H9 (cell line): ENCODE data around the gene ZMYND12. TPM values are rescaled to one million over a fixed set of nuclear protein-coding genes. Genes with fewer than 3 reads are reported as not detected.

ENCODE experiments used
- DNase-seq: peaks from one replicate; pipeline ENCODE4 v3.0.0-alpha.2; 2017
- H2AFZ ChIP-seq: one replicate; pipeline ENCODE4 v1.6.1; 2013; ENCODE audit warnings: mild to moderate bottlenecking, low read length, control low read depth, moderate library complexity
- H2AK5ac ChIP-seq: 2 replicates; pipeline ENCODE4 v1.6.1; 2013; ENCODE audit warnings: low read length, control low read depth, mixed read lengths; ENCODE audit not compliant: insufficient read length
- H2BK120ac ChIP-seq: one replicate; pipeline ENCODE4 v1.6.1; 2013; ENCODE audit warnings: low read depth, mild to moderate bottlenecking, low read length, control low read depth, inconsistent platforms; ENCODE audit not compliant: poor library complexity, severe bottlenecking
- H2BK12ac ChIP-seq: 2 replicates; pipeline ENCODE4 v1.6.1; 2013; ENCODE audit warnings: low read length, control low read depth, mixed read lengths, low read depth; ENCODE audit not compliant: insufficient read length
- H2BK15ac ChIP-seq: 2 replicates; pipeline ENCODE4 v1.6.1; 2013; ENCODE audit warnings: low read depth, low read length, control low read depth
- H2BK20ac ChIP-seq: one replicate; pipeline ENCODE4 v1.6.1; 2013; ENCODE audit warnings: low read depth, mild to moderate bottlenecking, low read length, control low read depth, inconsistent platforms; ENCODE audit not compliant: poor library complexity, severe bottlenecking
- H2BK5ac ChIP-seq: 2 replicates; pipeline ENCODE4 v1.6.1; 2013; ENCODE audit warnings: low read length, control low read depth, mixed read lengths; ENCODE audit not compliant: insufficient read length
- H3K14ac ChIP-seq: 2 replicates; pipeline ENCODE4 v1.6.1; 2013; ENCODE audit warnings: low read length, control low read depth; ENCODE audit not compliant: insufficient read depth
- H3K18ac ChIP-seq: 2 replicates; pipeline ENCODE4 v1.6.1; 2013; ENCODE audit warnings: low read depth, mild to moderate bottlenecking, mixed read lengths, low read length, control low read depth; ENCODE audit not compliant: insufficient read length
- H3K23ac ChIP-seq: 2 replicates; pipeline ENCODE4 v1.6.1; 2013; ENCODE audit warnings: low read length, control low read depth, mixed read lengths, low read depth; ENCODE audit not compliant: insufficient read length
- H3K23me2 ChIP-seq: 2 replicates; pipeline ENCODE4 v1.6.1; 2013; ENCODE audit warnings: low read depth, mild to moderate bottlenecking, mixed read lengths, low read length, control low read depth; ENCODE audit not compliant: insufficient read length, poor library complexity, severe bottlenecking
- H3K27ac ChIP-seq: 2 replicates; pipeline ENCODE4 v1.5.1; 2013; ENCODE audit warnings: low read length, control low read depth, mixed read lengths, low read depth; ENCODE audit not compliant: insufficient read length
- H3K27me3 ChIP-seq: 2 replicates; pipeline ENCODE4 v1.6.1; 2013; ENCODE audit warnings: low read length, control low read depth, inconsistent platforms; ENCODE audit not compliant: insufficient read depth
- H3K4ac ChIP-seq: 2 replicates; pipeline ENCODE4 v1.6.1; 2013; ENCODE audit warnings: low read depth, mild to moderate bottlenecking, control low read depth, inconsistent platforms, low read length, moderate library complexity
- H3K4me1 ChIP-seq: 2 replicates; pipeline ENCODE4 v1.6.1; 2013; ENCODE audit warnings: low read length, control low read depth, inconsistent platforms; ENCODE audit not compliant: insufficient read depth
- H3K4me2 ChIP-seq: 2 replicates; pipeline ENCODE4 v1.6.1; 2013; ENCODE audit warnings: low read length, control low read depth, mixed read lengths; ENCODE audit not compliant: insufficient read length, insufficient read depth
- H3K56ac ChIP-seq: 2 replicates; pipeline ENCODE4 v1.6.1; 2013; ENCODE audit warnings: low read depth, mild to moderate bottlenecking, mixed read lengths, low read length, control low read depth; ENCODE audit not compliant: insufficient read length
- H3K79me1 ChIP-seq: 2 replicates; pipeline ENCODE4 v1.6.1; 2013; ENCODE audit warnings: low read depth, mild to moderate bottlenecking, moderate library complexity, low read length, control low read depth, inconsistent platforms; ENCODE audit not compliant: insufficient read depth, poor library complexity, severe bottlenecking
- H3K79me2 ChIP-seq: 2 replicates; pipeline ENCODE4 v1.6.1; 2013; ENCODE audit warnings: low read length, control low read depth, inconsistent platforms; ENCODE audit not compliant: insufficient read depth
- H3K9ac ChIP-seq: 2 replicates; pipeline ENCODE4 v1.6.1; 2013; ENCODE audit warnings: low read length, control low read depth, mixed read lengths; ENCODE audit not compliant: insufficient read length; ENCODE audit errors: extremely low read depth
- H3K9me3 ChIP-seq: one replicate; pipeline ENCODE4 v1.6.1; 2013; ENCODE audit warnings: low read depth, low read length, inconsistent platforms; ENCODE audit not compliant: control insufficient read depth
- H3T11ph ChIP-seq: one replicate; pipeline ENCODE4 v1.6.1; 2013; ENCODE audit warnings: mild to moderate bottlenecking, low read length, control low read depth, inconsistent platforms
- H4K20me1 ChIP-seq: one replicate; pipeline ENCODE4 v1.6.1; 2013; ENCODE audit not compliant: control insufficient read depth, insufficient read length, insufficient read depth
- H4K5ac ChIP-seq: 2 replicates; pipeline ENCODE4 v1.6.1; 2013; ENCODE audit warnings: low read depth, mild to moderate bottlenecking, mixed read lengths, low read length, control low read depth; ENCODE audit not compliant: insufficient read length
- H4K8ac ChIP-seq: replicated peaks from 2 replicates; pipeline ENCODE4 v1.6.1; 2013; ENCODE audit warnings: low read length, control low read depth, mixed read lengths, low read depth; ENCODE audit not compliant: insufficient read length
- H4K91ac ChIP-seq: 2 replicates; pipeline ENCODE4 v1.6.1; 2013; ENCODE audit warnings: low read depth, mild to moderate bottlenecking, moderate library complexity, mixed read lengths, low read length, control low read depth; ENCODE audit not compliant: insufficient read length
- H3K27ac Mint-ChIP-seq, 3 experiments: 2 replicates in 2 of 3; 3 replicates in 1 of 3; pipeline ENCODE4 v1.8.0; 2020 to 2021; ENCODE audit warnings: mixed read lengths in 3 of 3, mild to moderate bottlenecking in 1 of 3, moderate library complexity in 1 of 3
- H3K27me3 Mint-ChIP-seq: 2 replicates; pipeline ENCODE4 v1.8.0; 2021; ENCODE audit warnings: low read depth, mild to moderate bottlenecking, moderate library complexity, mixed read lengths
- H3K36me3 Mint-ChIP-seq, 3 experiments: 2 replicates in 2 of 3; 3 replicates in 1 of 3; pipeline ENCODE4 v1.8.0; 2020 to 2021; ENCODE audit warnings: low read depth in 3 of 3, mixed read lengths in 3 of 3; ENCODE audit not compliant: insufficient read depth in 1 of 3
- H3K4me1 Mint-ChIP-seq, 2 experiments: 2 replicates each; pipeline ENCODE4 v1.8.0; 2020; ENCODE audit warnings: mixed read lengths in 2 of 2
- H3K4me3 Mint-ChIP-seq, 2 experiments: 2 replicates in 1 of 2; 3 replicates in 1 of 2; pipeline ENCODE4 v1.8.0; 2020 to 2021; ENCODE audit warnings: mild to moderate bottlenecking in 2 of 2, mixed read lengths in 2 of 2, moderate library complexity in 1 of 2
- H3K9me3 Mint-ChIP-seq, 2 experiments: 2 replicates in 1 of 2; 3 replicates in 1 of 2; pipeline ENCODE4 v1.8.0; 2020; ENCODE audit warnings: mild to moderate bottlenecking in 2 of 2, mixed read lengths in 2 of 2, moderate library complexity in 1 of 2
- total RNA-seq: library from RNA; stranded (reverse); gene quantifications from 2 replicates; pipeline ENCODE4 v1.2.1, GENCODE V29; 2021
- TF ChIP-seq, protein P1 (sequence below): fragments of 200-600 bp; sonication (generic); conservative IDR thresholded peaks from 3 replicates; pipeline ENCODE4 v1.8.0; 2021; ENCODE audit warnings: antibody characterized with exemption, mild to moderate bottlenecking

The ZMYND12 gene
- total RNA-seq, 1 experiment from 2014 or later, result 0.42 TPM

GRCh38 chr1:42449256-42449655, 6.6 kb downstream of the ZMYND12 start:
- Mint-ChIP-seq H3K27ac (no peak overlapping the region), H3K4me1 (peaks cover 6 to 8% of the 10 kb centered on the region in 2 experiments), H3K27me3 (no peaks in the 10 kb centered on the region), H3K36me3 (no peaks in the 10 kb centered on the region), H3K4me3 (no peak overlapping the region), H3K9me3 (no peaks in the 10 kb centered on the region)
- Histone ChIP-seq H2BK5ac (no peak overlapping the region), H3K18ac (no peak overlapping the region), H3T11ph (no peak overlapping the region), H3K4ac (no peak overlapping the region), H3K23ac (no peak overlapping the region), H3K14ac (no peak overlapping the region), H4K8ac (no peak overlapping the region), H3K4me1 (no peaks in the 10 kb centered on the region), H2BK120ac (no peak overlapping the region), H2BK20ac (no peak overlapping the region), H3K9ac (no peak overlapping the region), H3K79me2 (no peaks in the 10 kb centered on the region), H4K20me1 (no peaks in the 10 kb centered on the region), H3K56ac (no peak overlapping the region), H3K27me3 (no peaks in the 10 kb centered on the region), H4K5ac (no peak overlapping the region), H4K91ac (no peak overlapping the region), H3K23me2 (no peaks in the 10 kb centered on the region), H3K4me2 (no peak overlapping the region), H2BK15ac (no peak overlapping the region), H2BK12ac (no peak overlapping the region), H3K9me3 (no peaks in the 10 kb centered on the region), H3K27ac (no peak overlapping the region), H2AFZ (no peak overlapping the region), H3K79me1 (no peaks in the 10 kb centered on the region), H2AK5ac (no peak overlapping the region)
- no peak for DNase-seq
- TF ChIP-seq, protein P1, sequence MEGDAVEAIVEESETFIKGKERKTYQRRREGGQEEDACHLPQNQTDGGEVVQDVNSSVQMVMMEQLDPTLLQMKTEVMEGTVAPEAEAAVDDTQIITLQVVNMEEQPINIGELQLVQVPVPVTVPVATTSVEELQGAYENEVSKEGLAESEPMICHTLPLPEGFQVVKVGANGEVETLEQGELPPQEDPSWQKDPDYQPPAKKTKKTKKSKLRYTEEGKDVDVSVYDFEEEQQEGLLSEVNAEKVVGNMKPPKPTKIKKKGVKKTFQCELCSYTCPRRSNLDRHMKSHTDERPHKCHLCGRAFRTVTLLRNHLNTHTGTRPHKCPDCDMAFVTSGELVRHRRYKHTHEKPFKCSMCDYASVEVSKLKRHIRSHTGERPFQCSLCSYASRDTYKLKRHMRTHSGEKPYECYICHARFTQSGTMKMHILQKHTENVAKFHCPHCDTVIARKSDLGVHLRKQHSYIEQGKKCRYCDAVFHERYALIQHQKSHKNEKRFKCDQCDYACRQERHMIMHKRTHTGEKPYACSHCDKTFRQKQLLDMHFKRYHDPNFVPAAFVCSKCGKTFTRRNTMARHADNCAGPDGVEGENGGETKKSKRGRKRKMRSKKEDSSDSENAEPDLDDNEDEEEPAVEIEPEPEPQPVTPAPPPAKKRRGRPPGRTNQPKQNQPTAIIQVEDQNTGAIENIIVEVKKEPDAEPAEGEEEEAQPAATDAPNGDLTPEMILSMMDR, result no peak
